GM03348 (cell line): Measurements from ENCODE around the gene ADAMTS9.
"Not testable (repeated sequence)": the region's sequence is repeated elsewhere in the genome, so short reads cannot be mapped to it uniquely, and the experiment has no call there.

Source experiments
- DNase-seq: peaks from one replicate; pipeline ENCODE4 v3.0.0; 2012; ENCODE audit warnings: low spot score

Gene ADAMTS9

GRCh38 chr3:64575211-64575844, 112.5 kb downstream of the ADAMTS9 start:
- DNase-seq: peak; percentile 49

- DNase-seq: no peak
Observed at GRCh38 chr3:64574194-64574593, 113.6 kb downstream of the ADAMTS9 start.

GRCh38 chr3:64571982-64572381, 115.8 kb downstream of the ADAMTS9 start:
- DNase-seq: no peak

GRCh38 chr3:64568895-64569517, 118.8 kb downstream of the ADAMTS9 start:
- DNase-seq: no peak

GRCh38 chr3:64566859-64567258, 120.9 kb downstream of the ADAMTS9 start:
- no peak for DNase-seq

- no peak for DNase-seq
Observed at GRCh38 chr3:64563751-64564150, 124.0 kb downstream of the ADAMTS9 start.

- DNase-seq: peak; percentile 9
Observed at GRCh38 chr3:64561868-64562267, 125.9 kb downstream of the ADAMTS9 start.

- DNase-seq: peak; percentile 14
Observed at GRCh38 chr3:64561325-64561843, 126.4 kb downstream of the ADAMTS9 start.

GRCh38 chr3:64560791-64561190, 127.0 kb downstream of the ADAMTS9 start:
- no peak for DNase-seq

- DNase-seq: no peak
Observed at GRCh38 chr3:64559588-64559987, 128.2 kb downstream of the ADAMTS9 start.

- no peak for DNase-seq
Observed at GRCh38 chr3:64556046-64556445, 131.8 kb downstream of the ADAMTS9 start.

GRCh38 chr3:64555351-64555750, 132.4 kb downstream of the ADAMTS9 start:
- no peak for DNase-seq

GRCh38 chr3:64554096-64554920, 133.5 kb downstream of the ADAMTS9 start:
- DNase-seq: no peak

- no peak for DNase-seq
Observed at GRCh38 chr3:64552966-64553365, 134.8 kb downstream of the ADAMTS9 start.

- DNase-seq: no peak
Observed at GRCh38 chr3:64552160-64552559, 135.6 kb downstream of the ADAMTS9 start.

GRCh38 chr3:64551697-64552096, 136.1 kb downstream of the ADAMTS9 start:
- DNase-seq: no peak

- no peak for DNase-seq
Observed at GRCh38 chr3:64550745-64551144, 137.1 kb downstream of the ADAMTS9 start.

- no peak for DNase-seq
Observed at GRCh38 chr3:64549869-64550268, 137.9 kb downstream of the ADAMTS9 start.

- DNase-seq: peak; percentile 44
Observed at GRCh38 chr3:64548200-64548889, 139.5 kb downstream of the ADAMTS9 start.

- DNase-seq: no peak
Observed at GRCh38 chr3:64546856-64547255, 140.9 kb downstream of the ADAMTS9 start.

- DNase-seq: not testable (repeated sequence)
Observed at GRCh38 chr3:64545239-64545638, 142.6 kb downstream of the ADAMTS9 start.

- DNase-seq: no peak
Observed at GRCh38 chr3:64541803-64542202, 146.0 kb downstream of the ADAMTS9 start.
